Middle frontal gyrus (tissue), 1 donor: Measurements from ENCODE around the gene USP20.
"Not testable (repeated sequence)": the region's sequence is repeated elsewhere in the genome, so short reads cannot be mapped to it uniquely, and the experiment has no call there.

ENCODE experiments used
- DNase-seq: peaks from one replicate; pipeline ENCODE4 v3.0.0-alpha.2; 2015; ENCODE audit warnings: low spot score; ENCODE audit errors: extremely low spot score

Gene USP20

DNA sequence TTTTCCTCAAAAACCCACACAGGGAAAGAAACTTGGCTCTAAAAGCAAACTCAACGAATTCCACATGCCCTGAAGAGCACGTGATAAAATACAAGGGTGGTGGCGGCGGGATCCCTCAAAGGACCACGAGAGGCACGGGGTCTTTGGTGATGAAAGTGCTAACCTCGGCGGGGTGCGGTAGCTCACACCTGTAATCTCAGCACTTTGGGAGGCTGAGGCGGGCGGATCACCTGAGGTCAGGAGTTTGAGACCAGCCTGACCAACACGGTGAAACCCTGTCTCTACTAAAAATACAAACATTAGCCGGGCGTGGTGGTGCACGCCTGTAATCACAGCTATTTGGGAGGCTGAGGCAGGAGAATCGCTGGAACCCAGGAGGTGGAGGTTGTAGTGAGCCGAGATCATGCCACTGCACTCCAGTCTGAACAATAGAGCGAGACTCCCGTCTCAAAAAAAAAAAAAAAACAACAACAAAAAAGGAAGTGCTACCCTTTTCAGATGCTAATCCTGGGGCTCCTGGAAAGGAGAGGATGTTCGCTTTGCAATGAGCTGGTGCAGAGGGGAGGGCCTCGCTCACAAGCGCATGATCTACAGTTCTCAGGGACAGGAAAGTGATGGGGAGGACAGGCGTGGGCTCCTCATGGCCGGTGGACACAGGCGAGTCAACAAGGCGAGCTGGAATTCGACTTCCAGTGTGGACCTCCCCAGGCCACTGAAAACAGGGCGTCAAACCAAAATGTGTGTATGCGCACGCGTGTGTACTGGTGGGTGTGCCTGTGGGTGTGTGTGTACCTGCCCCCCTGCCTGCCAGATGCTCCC is 54.1 kb downstream of the USP20 start:
- DNase-seq = no peak

- DNase-seq = no peak
Observed at GRCh38 chr9:129889941-129890717, 54.9 kb downstream of the USP20 start.

DNA sequence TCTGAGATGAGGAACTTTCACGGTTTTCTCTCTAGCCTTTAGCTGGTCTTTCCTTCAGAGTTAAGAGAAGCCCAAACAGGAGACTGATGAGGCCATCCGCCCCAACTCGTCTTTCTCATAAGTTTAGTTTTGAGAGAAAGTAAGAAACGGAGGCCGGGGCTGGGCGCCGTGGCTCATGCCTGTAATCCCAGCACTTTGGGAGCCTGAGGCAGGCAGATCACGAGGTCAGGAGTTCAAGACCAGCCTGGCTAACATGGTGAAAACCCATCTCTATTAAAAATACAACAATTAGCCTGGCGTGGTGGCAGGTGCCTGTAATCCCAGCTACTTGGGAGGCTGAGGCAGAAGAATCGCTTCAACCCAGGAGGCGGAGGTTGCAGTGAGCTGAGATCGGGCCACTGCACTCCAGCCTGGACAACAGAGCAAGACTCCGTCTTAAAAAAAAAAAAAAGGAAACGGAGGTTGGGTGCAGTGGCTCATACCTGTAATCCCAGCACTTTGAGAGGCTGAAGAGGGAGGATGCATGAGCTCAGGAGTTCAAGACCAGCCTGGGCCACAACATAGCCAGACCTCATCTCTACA is 55.6 kb downstream of the USP20 start:
- DNase-seq = not testable (repeated sequence)

DNA sequence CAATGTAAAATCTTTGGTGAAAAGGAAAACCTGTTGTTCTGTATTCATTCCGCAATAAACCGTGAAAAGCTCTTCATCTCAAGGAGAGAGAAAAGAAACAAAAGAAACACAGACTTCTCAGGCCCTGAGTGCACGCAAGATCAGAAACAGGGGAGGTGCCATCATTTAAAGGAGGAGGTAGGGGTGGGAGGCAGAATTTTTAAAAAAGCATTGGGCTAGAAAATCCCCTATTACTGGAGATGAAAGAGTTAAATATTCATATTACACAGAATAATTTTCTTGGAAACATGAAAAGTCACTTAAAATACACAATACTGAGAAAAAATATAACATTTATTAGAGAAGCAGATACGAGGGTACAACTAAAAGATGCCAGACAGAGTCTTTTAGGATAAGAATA is 56.3 kb downstream of the USP20 start:
- DNase-seq = no peak

DNA sequence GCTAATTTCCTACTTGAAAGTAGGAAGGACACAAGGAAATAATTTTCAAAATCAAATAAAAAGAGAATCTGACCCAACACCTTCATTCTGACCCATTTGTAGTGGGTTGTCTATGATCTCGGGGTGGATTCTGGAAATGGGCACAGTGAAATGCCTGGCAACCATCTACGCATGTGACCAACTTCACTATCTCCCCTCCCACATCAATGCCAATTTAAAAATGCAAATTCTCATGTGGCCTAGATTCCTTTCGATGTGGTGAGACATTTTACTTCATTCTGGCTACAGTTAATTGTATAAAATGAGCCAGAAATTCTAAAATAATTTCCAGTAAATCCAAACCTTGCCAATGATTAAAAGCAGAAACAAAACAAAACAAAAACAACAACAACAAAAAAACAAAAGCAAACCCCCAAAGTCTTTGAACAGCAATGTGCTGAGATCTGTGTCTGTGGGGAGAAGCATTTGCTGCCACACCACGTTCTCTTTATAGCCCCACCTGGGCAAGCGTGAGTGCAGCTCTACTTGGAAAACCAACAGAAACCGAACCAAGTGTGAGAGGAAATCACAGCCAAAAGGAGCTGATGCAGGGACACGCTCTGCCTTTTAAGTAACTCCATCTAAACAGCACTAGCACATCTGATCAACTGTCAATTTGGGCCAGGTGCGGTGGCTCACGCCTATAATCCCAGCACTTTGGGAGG is 59.0 kb downstream of the USP20 start:
- DNase-seq = no peak

- no peak for DNase-seq
Observed at GRCh38 chr9:129895376-129896268, 60.4 kb downstream of the USP20 start.

GRCh38 chr9:129897263-129897662 is 62.0 kb downstream of the USP20 start:
- DNase-seq = no peak

- no peak for DNase-seq
Observed at GRCh38 chr9:129898185-129898584, 62.9 kb downstream of the USP20 start.

GRCh38 chr9:129899620-129900019 is 64.4 kb downstream of the USP20 start:
- no peak for DNase-seq

GRCh38 chr9:129900263-129901027 is 65.2 kb downstream of the USP20 start:
- no peak for DNase-seq

DNA sequence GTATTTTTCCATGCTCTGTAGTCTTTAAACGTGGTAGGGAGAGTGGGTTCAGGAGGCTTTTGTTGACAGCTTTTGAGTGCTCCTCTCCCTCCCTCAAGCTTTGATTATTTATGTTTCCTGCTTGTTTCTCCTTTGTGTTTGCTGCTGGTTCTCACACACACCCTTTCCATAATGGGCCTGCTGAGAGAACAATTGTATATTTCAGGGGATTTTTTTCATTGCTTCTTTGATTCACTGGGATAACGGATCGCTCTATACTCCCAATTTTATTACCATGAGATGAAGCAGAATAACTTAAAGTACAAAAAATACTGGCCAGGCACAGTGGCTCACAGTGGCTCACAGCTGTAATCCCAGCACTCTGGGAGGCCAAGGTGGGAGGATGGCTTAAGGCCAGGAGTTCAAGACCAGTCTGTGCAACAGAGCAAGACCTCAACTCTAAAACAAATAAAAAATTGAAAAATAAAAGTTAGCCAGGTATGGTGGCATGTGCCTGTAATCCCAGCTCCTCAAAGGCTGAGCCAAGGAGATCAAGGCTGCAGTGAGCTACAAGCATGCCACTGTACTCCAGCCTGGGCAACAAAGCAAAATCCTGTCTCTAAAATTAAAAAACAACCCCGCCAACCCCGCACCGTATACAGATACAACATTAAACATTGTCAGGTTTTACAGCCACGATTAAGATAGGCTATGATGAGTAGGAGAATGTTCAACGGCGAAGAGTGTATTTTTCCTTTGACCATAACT is 66.9 kb downstream of the USP20 start:
- no peak for DNase-seq

- DNase-seq = no peak
Observed at GRCh38 chr9:129902740-129903134, 67.5 kb downstream of the USP20 start.

GRCh38 chr9:129904734-129905133 is 69.5 kb downstream of the USP20 start:
- DNase-seq = no peak

DNA sequence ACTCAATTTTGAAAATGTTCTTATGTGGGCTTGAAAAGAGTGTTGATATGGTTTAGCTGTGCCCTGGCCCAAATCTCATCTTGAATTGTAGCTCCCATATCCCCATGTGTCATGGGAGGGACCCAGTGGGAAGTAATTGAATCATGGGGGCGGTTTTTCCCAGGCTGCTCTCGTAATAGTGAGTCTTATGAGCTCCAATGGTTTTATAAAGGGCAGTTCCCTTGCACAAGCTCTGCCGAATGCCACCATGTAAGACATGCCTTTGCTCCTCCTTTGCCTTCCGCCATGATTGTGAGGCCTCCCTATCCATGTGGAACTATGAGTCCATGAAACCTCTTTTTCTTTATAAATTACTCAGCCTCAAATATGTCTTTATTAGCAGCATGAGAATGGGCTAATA is 71.0 kb downstream of the USP20 start:
- no peak for DNase-seq

- no peak for DNase-seq
Observed at GRCh38 chr9:129907201-129907600, 71.9 kb downstream of the USP20 start.

GRCh38 chr9:129908906-129909305 is 73.6 kb downstream of the USP20 start:
- no peak for DNase-seq

DNA sequence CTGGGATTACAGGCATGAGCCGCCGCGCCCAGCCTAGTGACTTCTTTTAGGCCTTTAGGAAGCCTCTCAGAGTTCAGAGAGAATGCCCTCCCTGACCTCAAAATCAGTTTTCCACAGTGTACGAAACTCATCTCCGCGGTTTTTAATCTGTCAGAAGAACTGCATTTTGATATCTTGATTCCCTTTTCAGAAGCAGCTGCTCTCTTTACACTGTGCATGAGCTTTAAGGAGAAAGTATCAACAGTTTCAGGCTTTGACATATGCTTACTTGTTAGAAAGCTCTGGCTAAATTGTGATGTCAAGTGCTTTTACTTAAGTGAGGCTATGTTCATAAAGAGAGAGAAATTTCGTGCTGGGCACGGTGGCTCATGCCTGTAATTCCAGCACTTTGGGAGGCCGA is 74.6 kb downstream of the USP20 start:
- no peak for DNase-seq

DNA sequence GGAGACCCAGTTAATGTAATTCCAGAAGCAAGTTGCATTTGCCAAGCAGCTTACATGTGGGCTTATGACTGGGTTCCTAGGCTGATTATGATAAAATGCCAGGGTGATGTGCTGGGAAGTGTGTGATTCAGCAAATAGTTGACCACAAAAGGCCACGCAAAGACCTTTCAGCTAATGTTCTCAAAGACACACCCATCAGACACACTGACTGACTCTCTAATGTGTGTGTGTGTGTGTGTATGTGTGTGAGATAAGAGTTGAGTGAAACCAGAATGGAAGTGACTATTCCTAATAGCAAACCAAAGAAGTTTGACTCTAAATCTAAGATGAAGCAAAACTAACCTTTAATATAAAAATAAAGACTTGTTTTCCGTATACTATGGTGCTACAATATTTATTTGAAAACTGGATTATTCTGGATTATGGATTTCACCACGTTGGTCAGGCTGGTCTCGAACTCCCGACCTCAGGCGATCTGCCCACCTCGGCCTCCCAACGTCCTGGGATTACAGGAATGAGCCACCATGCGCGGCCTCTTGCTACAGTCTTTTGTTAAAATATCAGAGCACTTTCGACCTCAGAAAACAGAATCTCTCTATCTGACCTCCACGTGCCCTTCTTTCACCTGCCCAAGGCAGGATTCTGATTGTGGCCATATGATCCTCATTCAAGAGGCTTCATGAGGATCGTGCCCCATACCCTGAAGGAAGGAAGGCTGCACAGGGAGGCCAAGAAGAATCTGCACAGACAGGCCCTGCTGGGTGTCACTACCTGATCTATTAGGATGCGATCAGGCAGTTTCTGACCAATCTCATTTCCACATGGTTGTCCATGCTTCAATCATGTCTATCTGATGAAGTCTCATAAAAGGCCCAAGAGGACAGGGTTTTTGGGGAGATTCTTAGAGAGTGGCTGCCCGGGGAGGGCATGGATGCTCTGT is 75.6 kb downstream of the USP20 start:
- DNase-seq = no peak
